Measurements from ENCODE around the gene CAPN15.

Gene CAPN15

DNA sequence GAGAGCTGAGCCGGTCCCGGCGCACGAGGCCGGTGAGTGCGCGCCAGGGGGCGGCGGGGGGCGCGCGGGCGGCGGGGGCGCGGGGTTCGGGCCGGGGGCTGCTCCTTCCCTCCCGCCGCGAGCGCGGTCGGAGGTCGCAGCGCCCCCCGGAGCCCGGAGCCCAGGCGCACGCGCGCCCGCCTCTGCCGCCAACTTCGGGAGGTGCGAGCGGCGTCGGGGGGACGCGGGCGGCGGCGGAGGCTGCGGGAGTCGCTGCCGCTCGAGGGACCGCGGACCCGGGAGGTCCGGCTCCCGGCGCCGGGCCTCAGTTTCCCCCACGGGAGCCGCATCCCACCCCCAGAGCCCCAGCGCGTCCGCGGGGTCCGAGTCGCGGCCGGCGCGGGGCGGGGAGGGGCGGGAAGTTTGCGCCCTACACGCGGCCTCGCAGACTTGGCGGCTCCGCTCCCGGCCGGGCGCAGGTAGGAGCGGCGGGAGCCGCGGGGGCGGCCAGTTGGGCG, 32.7 kb downstream of the CAPN15 start, which contains the start of gene PRR35:
Gene PRR35, plus strand, starts transcription at position 191 of the 497 bp plus-strand sequence. CDS start 2,901 bp downstream, outside the sequence.
- DNase-seq (ENCODE audit: extremely low read depth in 1 of 2, low read depth in 1 of 2) = no peak

- no peak for DNase-seq (ENCODE audit: extremely low read depth in 1 of 2, low read depth in 1 of 2)
Measured at GRCh38 chr16:560701-561412, 33.3 kb downstream of the CAPN15 start.

DNA sequence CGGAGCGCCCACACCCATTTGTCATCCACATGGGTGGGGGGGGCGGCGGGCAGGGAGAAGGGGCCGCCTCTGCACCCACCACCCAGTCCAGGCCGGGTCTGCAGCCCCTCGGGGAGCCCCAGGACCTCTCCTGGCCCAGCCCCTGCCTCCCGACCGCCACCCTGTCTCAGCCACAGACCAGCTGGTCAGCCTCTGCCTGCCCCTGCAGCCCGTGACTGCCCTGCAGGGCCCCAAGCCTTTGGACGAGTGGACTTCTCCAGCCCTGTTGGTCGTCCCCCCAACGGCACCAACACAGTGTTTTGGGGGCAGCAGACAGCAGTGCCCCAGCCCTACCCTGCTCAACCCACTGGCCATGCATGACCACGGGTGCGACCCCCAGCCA, 33.9 kb downstream of the CAPN15 start:
- no peak for DNase-seq (ENCODE audit: extremely low read depth in 1 of 2, low read depth in 1 of 2)

GRCh38 chr16:561957-562938, 34.7 kb downstream of the CAPN15 start:
- no peak for DNase-seq (ENCODE audit: extremely low read depth in 1 of 2, low read depth in 1 of 2)

DNA sequence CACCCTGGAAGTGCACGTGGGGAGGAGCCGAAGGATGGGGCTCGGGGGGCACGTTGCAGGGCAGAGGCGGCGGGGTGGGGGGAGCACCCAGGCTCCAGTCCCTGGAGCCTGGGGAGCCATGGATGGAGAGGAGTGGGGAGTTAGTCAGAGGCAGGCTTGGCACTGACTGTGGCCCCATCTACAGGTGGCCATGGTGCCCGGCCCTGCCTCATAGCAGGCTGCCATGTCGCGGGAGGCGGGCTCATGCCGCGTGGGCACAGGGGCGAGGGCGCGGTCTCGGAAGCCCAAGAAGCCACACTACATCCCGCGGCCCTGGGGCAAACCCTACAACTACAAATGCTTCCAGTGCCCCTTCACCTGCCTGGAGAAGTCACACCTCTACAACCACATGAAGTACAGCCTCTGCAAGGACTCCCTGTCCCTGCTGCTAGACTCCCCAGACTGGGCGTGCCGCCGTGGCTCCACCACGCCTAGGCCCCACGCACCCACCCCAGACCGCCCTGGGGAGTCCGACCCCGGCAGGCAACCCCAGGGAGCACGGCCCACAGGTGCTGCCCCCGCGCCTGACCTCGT, 35.6 kb downstream of the CAPN15 start:
- no peak for DNase-seq (ENCODE audit: extremely low read depth in 1 of 2, low read depth in 1 of 2)

- DNase-seq (ENCODE audit: extremely low read depth in 1 of 2, low read depth in 1 of 2) = no peak
Measured at GRCh38 chr16:564690-565418, 37.3 kb downstream of the CAPN15 start.

DNA sequence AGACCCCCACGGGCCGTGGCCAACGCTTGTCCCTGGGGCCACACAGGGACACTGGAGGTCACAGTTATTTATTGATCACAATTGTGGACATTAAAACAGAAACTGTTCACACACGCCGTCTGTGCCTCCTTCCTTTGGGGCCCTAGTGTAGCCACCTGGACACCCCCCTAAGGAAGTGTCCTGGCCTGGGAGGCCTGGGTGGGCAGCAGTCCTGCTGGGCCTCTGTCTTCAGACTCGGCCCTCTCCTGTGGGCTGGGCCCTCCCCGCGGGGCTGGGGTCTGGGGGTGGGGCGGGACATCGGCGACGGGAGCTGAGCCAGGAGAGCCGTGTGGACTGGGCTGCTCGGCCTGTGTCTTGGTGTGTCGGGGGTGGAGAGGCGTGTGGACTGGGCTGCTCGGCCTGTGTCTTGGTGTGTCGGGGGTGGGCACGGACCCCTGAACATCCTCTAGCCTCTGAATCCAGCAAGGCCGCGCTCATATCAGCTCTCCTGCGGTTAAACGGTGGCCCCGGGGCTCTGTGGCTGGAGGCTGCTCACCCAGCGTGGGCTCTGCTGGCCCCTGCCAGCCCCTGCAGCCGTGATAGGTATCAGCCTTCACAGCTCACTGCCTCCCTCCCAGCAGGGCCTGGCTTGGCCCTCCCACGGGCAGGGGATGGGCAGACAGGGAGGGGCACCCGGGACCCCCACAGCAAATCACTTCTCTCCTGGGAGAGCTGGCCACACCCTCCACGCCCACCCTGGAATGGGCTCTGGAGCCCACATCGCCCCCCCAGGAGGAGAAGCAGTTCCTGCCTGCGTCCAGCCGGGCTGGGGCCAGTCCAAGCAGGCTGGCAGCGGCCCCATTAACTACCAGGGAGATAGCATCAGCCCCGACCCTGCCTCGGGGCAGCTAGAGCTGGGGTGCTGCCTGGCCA, 38.2 kb downstream of the CAPN15 start:
- no peak for DNase-seq (ENCODE audit: extremely low read depth in 1 of 2, low read depth in 1 of 2)

DNA sequence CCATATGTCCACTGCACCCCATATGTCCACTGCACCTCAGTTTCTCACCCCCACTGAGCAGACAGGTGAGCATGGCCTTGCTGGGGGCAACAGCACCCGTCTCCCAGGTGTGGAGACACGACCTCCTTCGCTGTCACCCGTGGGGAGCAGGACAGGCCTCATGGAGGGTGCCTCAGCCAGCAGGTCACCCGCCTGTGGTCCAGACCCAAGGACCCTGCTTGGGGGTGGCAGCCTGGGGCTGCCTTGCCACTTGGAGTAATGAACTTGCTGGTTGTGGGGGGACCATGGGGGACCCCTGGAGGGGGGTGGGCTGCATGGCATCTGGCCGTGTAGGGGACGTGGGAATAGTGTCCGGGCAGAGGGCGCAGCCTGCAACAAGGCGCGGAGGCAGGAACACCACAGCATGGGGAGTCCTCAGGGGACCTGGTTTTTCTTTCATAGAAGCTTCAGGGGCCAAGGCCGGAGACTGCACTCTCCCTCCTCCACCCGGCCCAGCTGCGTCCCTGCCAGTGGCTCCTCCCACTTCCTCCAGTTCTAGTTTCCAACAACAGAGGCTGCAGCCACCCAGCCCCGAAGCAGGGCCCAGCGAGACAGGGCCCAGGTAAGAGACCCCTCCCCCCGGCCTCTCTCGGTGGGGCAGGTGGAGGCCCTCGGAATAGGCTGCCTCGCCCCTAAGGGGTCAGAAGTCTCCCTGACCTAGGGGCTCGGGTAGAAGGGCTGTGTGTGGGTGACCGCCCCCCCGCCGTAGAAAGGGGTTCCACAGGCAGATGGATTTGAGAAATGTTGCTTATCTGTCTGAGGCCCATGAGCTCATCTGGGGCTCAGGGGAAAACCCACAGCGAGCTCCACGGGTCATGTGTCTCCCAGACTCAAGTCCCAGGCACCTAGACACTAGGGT, 39.2 kb downstream of the CAPN15 start, which contains the start of gene NHLRC4:
Gene NHLRC4, plus strand, starts transcription at position 531 of the 898 bp plus-strand sequence. CDS start 1,043 bp downstream, outside the sequence.
- DNase-seq (ENCODE audit: extremely low read depth in 1 of 2, low read depth in 1 of 2) = peak in 1 of 2 donors; percentile 39

DNA sequence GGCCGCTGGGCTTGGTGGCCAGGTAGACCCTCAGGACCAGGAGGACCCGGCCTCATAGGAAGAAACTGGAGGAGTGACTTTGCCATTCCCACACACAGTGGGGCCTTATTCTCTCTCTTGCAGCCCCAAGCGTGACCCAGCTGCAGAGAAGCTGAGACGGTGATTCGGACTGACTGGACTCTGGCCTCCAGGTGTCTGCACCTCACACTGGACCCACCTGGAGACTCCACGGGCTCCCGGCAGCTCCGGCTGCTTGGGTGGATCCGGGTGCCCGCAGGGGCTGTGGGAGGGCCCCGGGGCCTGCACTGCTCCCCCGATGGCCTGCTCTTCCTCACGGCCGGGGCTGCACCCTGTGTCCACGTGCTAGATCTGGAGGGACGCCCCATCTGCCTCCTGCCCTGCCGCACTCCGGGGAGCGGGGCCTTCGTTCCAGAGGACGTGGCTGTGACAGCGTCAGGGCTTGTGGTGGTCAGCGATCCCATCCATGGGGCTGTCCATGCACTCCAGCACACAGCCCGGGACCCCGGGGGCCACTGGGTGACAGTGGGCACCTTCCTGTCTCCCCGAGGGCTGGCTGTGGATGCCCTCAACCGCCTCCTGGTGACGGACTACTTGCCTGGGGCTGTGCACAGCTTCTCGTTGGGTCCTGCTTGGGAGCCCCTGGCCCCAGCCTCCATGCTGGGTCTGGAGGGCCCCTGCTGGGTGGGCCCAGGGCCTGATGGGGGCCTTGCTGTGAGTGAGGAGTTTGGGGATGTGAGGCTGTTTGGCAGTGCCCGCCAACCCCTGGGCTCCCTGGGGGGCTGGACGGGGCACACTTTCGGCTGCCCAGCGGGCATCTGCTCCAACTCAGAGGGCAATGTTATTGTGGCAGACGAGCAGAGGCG, 40.1 kb downstream of the CAPN15 start:
- no peak for DNase-seq (ENCODE audit: extremely low read depth in 1 of 2, low read depth in 1 of 2)

DNA sequence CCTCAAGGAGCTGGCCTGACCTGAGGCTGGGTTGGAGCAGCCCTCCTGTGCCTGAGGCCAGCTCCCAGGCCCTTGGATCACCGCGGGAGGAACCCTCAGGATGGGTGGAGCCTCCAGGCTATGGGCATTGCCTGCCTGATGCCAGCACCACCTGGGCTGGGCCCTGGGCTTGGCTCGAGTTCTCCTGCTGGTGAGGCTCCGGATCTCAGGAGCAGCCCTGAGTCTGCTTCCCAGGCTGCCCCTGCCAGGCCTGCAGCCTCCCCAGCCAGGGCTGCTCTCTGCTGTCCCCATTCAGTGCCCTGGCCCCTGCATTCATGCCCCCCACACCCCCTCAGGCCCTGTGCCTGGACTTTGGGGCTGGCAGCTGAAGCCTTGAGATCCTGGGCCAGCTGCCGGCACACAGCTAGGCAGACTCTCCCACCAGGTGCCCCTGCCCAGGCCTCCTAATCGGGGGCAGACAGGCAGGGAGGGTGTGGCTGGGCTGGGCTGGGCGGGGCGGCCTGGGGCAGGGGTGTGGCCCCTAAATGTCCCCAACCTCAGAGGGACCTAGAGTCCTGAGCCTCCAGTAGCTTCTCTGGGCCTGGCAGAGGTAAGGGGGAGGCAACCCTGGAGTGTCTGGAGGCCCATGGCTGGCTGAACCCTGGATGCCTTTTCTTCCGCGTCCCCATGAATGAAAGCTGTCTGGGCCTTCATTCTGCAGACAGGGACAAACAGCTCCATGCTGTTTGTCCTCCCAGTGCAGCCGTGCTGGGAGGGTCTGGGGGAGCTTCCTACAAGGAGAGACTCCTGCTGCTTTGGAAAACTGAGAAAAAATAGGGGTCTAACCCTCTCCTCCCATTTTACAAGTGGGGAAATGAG, 41.1 kb downstream of the CAPN15 start:
- DNase-seq (ENCODE audit: extremely low read depth in 1 of 2, low read depth in 1 of 2) = no peak

DNA sequence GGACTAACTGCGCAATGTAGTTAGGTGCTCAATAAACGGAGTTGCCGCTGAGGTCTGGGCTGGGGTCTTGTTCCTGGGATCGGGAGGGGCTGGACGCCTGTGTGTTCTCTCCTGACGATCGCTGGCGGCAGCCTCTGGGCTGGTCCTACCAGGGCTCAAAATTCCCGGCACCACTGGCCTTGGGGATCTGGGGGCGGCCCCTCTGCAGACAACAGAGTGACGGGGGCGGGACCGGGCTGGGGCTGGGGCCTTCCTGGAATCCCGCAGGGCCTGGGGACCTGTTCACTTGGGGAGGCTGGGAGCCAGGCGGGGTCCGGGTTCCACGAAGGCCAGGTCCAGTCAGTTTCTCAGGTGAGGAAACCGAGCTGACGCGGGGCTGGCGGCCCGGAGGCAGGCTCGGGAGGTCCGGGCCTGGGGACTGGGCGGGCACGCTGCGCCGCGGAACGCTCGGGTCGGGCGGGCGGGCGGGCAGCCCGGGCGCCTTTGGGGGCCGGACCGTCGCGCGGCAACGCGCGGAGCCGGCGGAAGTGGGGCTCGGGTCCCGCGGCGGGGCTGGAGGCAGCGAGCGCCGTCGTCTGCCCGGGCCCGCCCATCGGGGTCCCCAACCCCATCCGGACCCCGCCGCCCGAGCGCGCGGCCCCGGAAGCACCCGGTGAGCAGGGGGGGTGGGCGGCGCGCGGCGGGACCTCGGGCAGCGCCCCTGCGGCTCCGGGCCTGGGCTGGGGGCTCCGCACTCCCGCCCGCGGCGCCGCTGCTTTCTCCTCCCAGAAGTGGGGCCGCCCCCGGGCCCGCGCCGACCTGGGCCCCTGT, 42.1 kb downstream of the CAPN15 start, which contains the start of gene PIGQ:
Gene PIGQ, plus strand, starts transcription at position 524 of the 810 bp plus-strand sequence. CDS start 4,107 bp downstream, outside the sequence.
- DNase-seq (ENCODE audit: extremely low read depth in 1 of 2, low read depth in 1 of 2) = peak; percentile 34 to 53

DNA sequence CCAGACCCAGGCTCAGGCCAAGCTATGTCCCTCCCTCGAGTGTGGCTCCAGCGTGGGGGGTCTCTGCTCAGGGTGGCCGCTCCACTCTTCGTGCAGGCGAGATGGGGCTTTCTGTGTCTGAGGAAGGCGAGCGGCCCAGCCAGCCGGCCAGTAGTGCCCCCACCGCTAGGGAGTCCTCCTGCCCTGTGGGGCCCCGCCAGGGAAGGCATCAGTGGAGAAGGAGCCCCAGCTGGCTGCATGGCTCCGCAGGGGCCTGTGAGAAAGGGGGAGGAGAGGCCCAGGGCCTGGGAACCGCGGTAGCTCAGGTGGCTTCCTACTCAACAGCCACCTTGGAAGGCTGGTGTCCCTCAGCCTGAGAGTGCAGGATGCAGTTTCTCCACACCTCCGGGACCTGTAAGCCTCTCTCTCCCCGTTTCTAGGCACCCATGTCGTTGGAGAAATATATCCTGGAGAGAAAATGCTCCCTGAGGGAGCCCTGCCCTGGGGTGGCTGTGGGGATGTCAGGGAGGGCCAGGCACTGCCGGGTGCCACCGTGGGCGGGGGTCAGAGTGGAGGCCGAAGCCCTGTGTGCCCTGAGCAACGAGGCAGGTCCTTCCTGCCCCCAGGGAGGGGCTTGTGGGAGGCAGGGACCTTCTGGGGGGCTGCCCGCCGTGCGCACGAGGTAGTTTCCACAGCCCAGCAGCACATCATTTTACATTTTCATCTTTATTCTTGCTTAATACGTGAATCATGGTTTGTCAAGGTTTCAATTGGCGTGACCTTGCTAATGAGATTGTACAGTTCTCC, 45.5 kb downstream of the CAPN15 start:
- no peak for DNase-seq (ENCODE audit: extremely low read depth in 1 of 2, low read depth in 1 of 2)

DNA sequence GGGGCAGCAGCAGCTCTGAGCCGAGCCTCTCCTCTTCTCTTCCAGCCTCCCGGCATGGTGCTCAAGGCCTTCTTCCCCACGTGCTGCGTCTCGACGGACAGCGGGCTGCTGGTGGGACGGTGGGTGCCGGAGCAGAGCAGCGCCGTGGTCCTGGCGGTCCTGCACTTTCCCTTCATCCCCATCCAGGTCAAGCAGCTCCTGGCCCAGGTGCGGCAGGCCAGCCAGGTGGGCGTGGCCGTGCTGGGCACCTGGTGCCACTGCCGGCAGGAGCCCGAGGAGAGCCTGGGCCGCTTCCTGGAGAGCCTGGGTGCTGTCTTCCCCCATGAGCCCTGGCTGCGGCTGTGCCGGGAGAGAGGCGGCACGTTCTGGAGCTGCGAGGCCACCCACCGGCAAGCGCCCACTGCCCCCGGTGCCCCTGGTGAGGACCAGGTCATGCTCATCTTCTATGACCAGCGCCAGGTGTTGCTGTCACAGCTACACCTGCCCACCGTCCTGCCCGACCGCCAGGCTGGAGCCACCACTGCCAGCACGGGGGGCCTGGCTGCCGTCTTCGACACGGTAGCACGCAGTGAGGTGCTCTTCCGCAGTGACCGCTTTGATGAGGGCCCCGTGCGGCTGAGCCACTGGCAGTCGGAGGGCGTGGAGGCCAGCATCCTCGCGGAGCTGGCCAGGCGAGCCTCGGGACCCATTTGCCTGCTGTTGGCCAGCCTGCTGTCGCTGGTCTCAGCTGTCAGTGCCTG, 46.7 kb downstream of the CAPN15 start:
- no peak for DNase-seq (ENCODE audit: extremely low read depth in 1 of 2, low read depth in 1 of 2)

Data from stimulated activated CD8-positive, alpha-beta memory T cell treated with anti-CD3 and anti-CD28 coated beads, Interleukin-7, amount 100 ng/mL, for 48 hours (primary cell).